NOMO-1 treated with DMSO at 0.1 percent for 48 hours (cell line): ENCODE results near the gene CORT.
A peak's percentile ranks its signal among the peaks of the same experiment; 100 is the strongest.
"Not testable (repeated sequence)": the region's sequence is repeated elsewhere in the genome, so short reads cannot be mapped to it uniquely, and the experiment has no call there.

Experiments
- DNase-seq: peaks from one replicate; lab custom pipeline; 2025; ENCODE audit not compliant: unreplicated experiment; lab: John Stamatoyannopoulos, UW

Gene CORT

GRCh38 chr1:10449751-10450150 is at the start of gene CORT:
CORT (plus strand) TSS chr1:10450031; CDS start chr1:10450224, 193 bp downstream.
- DNase-seq: no peak

GRCh38 chr1:10401281-10401680 is 48.5 kb upstream of the CORT start:
- no peak for DNase-seq

DNA sequence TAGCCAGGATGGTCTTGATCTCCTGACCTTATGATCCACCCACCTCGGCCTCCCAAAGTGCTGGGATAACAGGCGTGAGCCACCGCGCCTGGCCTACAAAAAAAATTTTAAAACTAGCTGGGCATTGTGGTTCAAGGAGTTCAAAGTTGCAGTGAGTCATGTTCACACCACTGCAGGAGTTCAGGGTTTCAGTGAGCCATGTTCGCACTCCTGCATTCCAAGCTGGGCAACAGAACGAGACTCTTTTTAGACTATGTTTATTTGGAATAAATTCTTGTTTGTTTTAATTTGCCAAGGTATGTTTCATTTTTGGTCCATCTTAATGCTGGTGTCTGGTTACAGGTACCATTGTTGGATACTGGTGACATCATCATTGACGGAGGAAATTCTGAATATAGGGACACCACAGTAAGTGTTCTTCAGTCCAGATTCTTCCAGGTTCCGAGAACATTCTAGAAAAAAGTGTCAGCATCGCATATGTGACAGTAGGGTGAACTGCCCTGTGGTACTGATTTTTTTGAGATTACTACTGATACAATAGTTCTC is 47.0 kb upstream of the CORT start:
- DNase-seq: no peak

DNA sequence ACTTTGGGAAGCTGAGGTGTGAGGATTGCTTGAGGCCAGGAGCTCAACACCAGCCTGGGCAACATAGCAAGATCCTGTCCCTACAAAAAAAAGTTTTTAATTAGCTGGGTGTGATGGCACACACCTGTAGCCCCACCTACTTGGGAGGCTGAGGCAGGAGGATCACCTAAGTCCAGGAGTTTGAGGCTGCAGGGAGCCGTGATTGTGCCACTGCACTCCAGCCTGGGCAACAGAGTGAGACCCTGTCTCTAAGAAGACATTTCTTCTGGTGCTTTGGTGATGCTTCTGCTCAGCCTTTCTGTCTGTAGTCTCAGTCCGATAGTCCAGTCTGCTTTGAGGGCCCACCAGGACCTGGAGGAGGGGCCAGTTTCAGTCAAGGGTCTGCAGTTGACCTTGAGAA is 42.6 kb upstream of the CORT start:
- DNase-seq: no peak

- peak; percentile 97 for DNase-seq
These were observed 34.5 kb upstream of the CORT start for GRCh38 chr1:10415211-10415930.

DNA sequence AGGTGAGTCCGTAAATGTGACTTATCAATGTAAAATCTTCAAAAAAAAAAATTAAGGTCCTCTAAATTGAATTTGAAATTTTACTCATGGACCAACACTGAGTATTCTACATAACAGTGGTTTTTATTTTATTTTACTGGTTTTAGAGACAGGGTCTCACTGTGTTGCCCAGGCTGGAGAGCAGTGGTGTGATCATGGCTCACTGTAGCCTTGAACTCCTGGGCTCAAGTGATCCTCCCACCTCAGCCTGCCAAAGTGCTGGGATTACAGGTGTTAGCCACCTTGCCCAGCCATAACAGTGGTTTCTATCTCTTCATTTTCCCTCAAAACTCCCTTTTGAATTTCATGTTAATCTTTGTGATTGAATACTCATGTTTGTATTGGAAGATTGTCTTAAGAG is 33.9 kb upstream of the CORT start:
- DNase-seq: not testable (repeated sequence)

DNA sequence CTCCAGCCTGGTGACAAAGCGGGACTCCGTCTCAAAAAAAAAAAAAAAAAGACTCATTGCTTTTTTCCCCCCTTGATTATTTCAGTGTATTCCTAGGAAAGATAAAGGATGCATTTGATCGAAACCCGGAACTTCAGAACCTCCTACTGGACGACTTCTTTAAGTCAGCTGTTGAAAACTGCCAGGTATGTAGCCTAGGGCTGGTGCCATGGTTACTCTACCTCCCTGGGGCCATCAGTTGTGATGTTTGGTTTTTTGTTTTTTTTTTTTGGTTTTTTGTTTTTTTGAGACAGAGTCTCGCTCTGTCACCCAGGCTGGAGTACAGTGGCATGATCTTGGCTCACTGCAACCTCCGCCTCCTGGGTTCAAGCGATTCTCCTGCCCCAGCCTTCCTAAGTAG is 31.1 kb upstream of the CORT start:
- DNase-seq: not testable (repeated sequence)

GRCh38 chr1:10419351-10419750 is 30.5 kb upstream of the CORT start:
- no peak for DNase-seq

GRCh38 chr1:10421637-10422036 is 28.2 kb upstream of the CORT start:
- DNase-seq: no peak

DNA sequence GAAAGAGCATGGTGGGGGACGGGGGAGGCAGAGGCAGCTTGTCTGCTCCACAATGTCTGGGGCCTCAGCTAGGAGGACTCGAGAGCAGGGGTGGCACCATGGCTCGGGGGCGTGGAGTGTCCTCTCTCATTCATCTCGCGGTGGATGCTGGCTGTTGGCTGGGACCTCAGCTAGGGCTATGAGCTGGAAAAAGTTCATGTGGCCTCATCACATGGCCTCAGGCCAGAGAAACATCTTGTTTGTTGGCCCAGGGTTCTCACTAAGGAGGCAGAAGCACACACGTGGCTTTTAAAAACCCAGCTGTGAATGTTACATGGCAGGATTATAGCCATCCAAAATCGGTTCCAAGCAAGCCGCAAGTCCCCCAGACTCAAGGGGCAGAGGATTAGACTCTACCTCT is 25.8 kb upstream of the CORT start:
- no peak for DNase-seq

DNA sequence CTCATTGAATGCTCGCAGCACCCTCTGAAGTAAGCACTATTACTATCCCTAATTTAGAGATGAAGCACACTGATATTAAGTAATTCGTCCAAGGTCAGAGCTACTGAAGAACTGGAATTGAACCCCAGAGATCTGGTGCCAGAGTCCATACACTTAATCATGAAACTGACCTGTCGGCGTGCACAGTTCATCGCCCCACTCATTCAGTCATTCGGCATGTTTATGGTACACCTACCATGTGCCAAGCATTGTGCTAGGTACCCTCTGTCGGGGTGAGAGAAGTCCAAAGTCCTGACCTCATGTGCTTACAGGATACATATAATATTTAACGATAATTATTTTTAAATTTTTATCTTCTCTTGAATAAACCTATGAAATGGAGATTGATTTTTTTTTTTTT is 25.2 kb upstream of the CORT start:
- DNase-seq: no peak

- DNase-seq: not testable (repeated sequence)
These were observed 23.9 kb upstream of the CORT start for GRCh38 chr1:10425826-10426534.

- not testable (repeated sequence) for DNase-seq
These were observed 23.3 kb upstream of the CORT start for GRCh38 chr1:10426535-10426848.

DNA sequence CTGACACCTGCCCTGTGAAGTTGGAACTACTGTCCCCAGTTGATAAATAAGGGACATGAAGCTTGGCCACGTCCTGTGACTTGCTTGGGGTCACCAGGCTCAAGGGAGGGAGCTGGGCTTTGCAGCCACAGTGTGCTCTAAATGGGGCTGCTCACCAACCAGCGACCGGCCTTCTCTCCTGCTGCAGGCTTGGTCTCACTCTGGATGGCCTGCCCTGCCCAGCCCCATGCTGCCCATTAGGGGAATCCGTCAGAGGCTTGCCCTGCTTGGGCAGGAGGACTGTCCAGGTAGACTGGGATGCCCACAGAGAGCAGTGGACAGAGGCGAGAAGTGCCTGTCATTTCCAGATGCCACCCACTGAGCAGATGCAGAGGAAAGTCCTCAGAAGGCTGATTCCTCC is 20.8 kb upstream of the CORT start:
- DNase-seq: no peak

DNA sequence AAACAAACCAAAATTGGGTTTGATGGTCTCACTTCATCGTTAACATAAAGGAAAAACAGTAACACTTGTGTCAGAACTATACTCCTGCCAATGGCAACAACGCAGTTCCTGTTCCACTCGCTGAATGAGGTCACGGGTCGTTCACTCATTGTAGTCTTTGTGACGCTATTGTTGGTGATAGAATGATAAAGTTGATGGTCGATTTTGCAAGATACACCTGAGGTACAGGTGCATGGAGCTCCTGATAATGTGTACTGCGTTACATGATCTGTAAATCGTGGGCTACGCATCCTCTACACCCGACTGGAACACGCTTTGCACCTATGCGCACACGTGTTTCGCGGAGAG is 20.0 kb upstream of the CORT start:
- DNase-seq: peak; percentile 30

- DNase-seq: peak; percentile 73
These were observed 19.4 kb upstream of the CORT start, which contains the start of gene CENPS for GRCh38 chr1:10430216-10431069. CENPS (plus strand) TSS chr1:10430433; CDS start chr1:10430518, 85 bp downstream.

- DNase-seq: peak; percentile 19
These were observed 18.6 kb upstream of the CORT start for GRCh38 chr1:10431070-10431730.

DNA sequence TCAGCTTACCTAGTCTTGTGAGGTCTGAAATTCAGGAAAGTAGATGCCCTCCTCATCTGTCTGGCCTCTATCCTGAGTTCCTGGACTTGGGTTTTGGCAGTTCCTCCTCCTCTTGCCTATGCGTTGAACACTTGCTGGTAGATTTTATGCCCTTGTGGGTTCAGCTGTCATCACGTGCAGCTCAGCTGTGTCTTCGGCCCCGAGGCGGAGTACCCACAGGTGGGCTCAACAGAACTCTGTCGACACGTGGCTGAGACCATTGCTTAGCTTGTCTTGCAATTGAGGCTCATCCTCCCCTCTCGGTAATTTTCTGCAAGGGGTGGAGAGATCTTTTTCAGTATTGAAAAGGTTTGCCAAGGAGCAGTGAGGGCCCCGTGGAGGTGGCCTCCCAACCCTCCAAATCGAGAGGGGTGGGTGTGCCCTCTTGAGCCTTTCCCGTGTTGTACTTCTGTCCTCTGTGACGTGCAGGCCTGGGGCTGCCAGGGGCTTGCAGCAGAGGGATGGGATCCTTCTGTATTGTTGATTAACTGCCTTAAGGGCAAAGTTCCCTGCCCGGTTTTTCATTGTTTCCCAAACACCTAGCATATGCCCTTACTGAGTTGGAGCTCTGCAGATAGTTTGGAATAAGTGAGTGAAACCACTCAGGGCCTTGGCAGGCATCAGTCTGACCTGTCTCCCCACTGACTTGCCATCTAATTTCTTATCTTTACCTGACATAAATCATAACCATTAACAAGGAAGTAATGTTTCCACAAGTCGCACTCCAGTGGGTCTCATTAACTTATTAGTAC is 16.7 kb upstream of the CORT start:
- no peak for DNase-seq

DNA sequence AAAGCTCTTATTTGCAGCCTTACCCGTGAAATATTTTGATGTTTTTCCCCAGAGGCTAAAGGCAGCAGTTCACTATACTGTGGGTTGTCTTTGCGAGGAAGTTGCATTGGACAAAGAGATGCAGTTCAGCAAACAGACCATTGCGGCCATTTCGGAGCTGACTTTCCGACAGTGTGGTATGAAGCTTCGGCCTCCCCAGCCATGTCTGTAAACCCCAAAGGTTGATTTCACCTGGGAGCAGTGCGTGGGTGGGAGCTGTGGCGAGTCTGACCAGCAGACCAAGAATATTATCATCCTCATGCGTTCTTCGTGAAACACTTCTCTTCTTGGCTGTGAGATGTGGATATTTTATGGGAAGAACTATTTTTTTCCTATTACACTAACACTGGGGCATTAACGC is 16.0 kb upstream of the CORT start:
- DNase-seq: no peak

DNA sequence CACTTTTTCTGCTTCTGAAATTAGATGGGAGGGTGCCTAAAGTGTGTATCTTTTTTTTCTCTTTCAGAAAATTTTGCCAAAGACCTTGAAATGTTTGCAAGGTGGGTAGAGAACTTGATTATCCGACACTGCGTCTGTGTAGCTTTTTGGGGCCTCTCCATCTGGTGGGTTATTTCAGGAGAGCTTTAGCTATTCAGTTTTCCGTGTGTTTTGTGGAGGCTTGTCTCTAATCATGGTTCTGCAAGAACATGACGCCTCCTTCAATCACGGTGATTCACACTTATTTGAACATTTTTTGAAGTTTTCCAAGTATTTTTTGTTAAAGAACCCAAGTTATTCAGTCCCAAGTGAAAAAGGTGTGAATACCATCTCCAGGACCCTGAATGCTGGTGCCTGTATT is 15.2 kb upstream of the CORT start:
- DNase-seq: no peak
